Testis (tissue), 2 donors: ENCODE data around the gene TEAD1.

ENCODE experiments used
- POLR2A ChIP-seq: fragments of 450-650 bp; IDR thresholded peaks from one replicate; pipeline ENCODE4 v1.6.1; 2017; ENCODE audit warnings: antibody characterized with exemption, mild to moderate bottlenecking, moderate library complexity
- TF ChIP-seq, protein P1 (sequence below), 3 experiments: fragments of 450-650 bp in 2 of 3; fragments of 200-600 bp in 1 of 3; sonication (generic) in 1 of 3; IDR thresholded peaks; one replicate each; pipeline ENCODE4 v1.5.1; 2016 to 2019; ENCODE audit warnings: antibody characterized with exemption in 3 of 3, mild to moderate bottlenecking in 2 of 3, moderate library complexity in 1 of 3

DNA sequence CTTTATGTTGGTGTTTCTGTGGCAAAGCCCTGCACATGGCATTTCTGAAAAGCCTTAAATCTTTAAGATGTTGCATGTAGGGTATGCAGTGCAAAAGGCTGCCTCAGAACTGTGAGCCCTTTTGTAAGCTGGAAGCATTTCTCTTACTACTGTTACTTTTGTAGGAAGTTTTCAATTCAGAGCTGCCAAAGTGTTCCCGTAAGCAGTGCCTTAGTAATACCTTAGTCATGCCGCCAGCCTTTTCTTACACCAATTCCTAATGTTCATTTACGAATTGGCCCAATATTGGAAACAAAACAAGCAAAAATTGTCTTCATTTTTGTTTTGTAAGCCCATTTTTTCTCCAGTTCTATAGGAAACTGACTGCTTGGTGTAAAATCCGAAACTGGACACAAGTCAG lies 267.4 kb downstream of the TEAD1 start:
- TF ChIP-seq, protein P1, sequence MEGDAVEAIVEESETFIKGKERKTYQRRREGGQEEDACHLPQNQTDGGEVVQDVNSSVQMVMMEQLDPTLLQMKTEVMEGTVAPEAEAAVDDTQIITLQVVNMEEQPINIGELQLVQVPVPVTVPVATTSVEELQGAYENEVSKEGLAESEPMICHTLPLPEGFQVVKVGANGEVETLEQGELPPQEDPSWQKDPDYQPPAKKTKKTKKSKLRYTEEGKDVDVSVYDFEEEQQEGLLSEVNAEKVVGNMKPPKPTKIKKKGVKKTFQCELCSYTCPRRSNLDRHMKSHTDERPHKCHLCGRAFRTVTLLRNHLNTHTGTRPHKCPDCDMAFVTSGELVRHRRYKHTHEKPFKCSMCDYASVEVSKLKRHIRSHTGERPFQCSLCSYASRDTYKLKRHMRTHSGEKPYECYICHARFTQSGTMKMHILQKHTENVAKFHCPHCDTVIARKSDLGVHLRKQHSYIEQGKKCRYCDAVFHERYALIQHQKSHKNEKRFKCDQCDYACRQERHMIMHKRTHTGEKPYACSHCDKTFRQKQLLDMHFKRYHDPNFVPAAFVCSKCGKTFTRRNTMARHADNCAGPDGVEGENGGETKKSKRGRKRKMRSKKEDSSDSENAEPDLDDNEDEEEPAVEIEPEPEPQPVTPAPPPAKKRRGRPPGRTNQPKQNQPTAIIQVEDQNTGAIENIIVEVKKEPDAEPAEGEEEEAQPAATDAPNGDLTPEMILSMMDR (IDR thresholded peaks at IDR 0.05), result no peak
- no peak for TF ChIP-seq POLR2A
